Measurements from ENCODE around the gene MRPL37.

DNA sequence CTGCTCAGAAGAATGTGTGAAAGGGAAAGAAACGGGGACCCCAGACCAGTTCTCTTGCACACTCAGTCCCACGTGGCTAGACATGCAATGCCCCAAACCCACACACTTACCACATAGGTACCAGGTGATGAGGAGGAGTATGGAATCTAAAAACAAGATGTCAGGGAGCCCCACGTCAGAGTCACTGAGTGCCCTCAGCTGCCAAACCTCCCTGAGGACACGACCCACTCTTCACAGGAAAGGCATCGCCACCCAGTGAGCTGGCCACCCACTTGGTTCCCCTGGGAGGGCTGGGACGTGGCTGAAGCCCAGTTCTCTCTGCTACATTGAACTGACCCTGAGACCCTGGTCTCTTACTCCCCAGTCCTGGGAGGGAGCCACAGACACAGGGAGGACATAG is 41.4 kb downstream of the MRPL37 start:
- TF ChIP-seq, protein P1, sequence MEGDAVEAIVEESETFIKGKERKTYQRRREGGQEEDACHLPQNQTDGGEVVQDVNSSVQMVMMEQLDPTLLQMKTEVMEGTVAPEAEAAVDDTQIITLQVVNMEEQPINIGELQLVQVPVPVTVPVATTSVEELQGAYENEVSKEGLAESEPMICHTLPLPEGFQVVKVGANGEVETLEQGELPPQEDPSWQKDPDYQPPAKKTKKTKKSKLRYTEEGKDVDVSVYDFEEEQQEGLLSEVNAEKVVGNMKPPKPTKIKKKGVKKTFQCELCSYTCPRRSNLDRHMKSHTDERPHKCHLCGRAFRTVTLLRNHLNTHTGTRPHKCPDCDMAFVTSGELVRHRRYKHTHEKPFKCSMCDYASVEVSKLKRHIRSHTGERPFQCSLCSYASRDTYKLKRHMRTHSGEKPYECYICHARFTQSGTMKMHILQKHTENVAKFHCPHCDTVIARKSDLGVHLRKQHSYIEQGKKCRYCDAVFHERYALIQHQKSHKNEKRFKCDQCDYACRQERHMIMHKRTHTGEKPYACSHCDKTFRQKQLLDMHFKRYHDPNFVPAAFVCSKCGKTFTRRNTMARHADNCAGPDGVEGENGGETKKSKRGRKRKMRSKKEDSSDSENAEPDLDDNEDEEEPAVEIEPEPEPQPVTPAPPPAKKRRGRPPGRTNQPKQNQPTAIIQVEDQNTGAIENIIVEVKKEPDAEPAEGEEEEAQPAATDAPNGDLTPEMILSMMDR (IDR thresholded peaks at IDR 0.05) = no peak
- no peak for TF ChIP-seq POLR2A (IDR thresholded peaks at IDR 0.05)

Measured in adrenal gland (tissue), 5 donors.